Panc1 (cell line): ENCODE data around the gene BEST3. TPM values are rescaled to one million over a fixed set of nuclear protein-coding genes. Genes with fewer than 3 reads are reported as not detected.

Source experiments
- ATAC-seq: fragments of 200-7000 bp; cut with Tn5 transposase; 2 replicates; pipeline ENCODE4 v1.9.1; 2020; ENCODE audit warnings: mild to moderate bottlenecking, moderate library complexity
- BruUV-seq: library from RNA; stranded (reverse); fragments of 400-500 nt; replicated peaks from 2 replicates; lab custom pipeline; 2021; lab: Mats Ljungman, UMichigan
- CTCF ChIA-PET: fragments of 300-600 bp; sonication (Branson Sonifier 250); formaldehyde crosslinking; loops from one replicate; lab custom pipeline; 2022; ENCODE audit warnings: antibody characterized with exemption; lab: Charles Lee
- POLR2A ChIA-PET: fragments of 300-600 bp; sonication (Branson Sonifier 250); formaldehyde crosslinking; loops from one replicate; lab custom pipeline; 2022; ENCODE audit warnings: antibody characterized with exemption; lab: Charles Lee
- DNase-seq: peaks from one replicate; pipeline ENCODE4 v3.0.0-alpha.2; 2010; ENCODE audit warnings: low read depth, low spot score
- H3K27ac ChIP-seq: 2 replicates; pipeline ENCODE4 v1.5.1; 2011; ENCODE audit warnings: mild to moderate bottlenecking, low read length, inconsistent platforms
- H3K27me3 ChIP-seq: fragments of 200-500 bp; sonication (Bioruptor generic); 2 replicates; pipeline ENCODE4 v1.6.0; 2014; ENCODE audit warnings: low read length, inconsistent platforms; ENCODE audit not compliant: control insufficient read depth, insufficient read depth
- H3K36me3 ChIP-seq: fragments of 200-500 bp; sonication (Bioruptor generic); 2 replicates; pipeline ENCODE4 v1.5.1; 2014; ENCODE audit warnings: inconsistent platforms, mild to moderate bottlenecking, low read length, moderate library complexity; ENCODE audit not compliant: control insufficient read depth, insufficient read depth
- H3K4me1 ChIP-seq: 2 replicates; pipeline ENCODE4 v1.5.1; 2011; ENCODE audit warnings: inconsistent platforms, mild to moderate bottlenecking, low read length, moderate library complexity; ENCODE audit not compliant: control insufficient read depth, insufficient read depth
- H3K4me3 ChIP-seq, 2 experiments: 2 replicates each; pipeline ENCODE4 v1.5.1; 2011 to 2012; ENCODE audit warnings: low read depth in 2 of 2, low read length in 2 of 2, mild to moderate bottlenecking in 2 of 2, inconsistent platforms in 1 of 2, moderate library complexity in 1 of 2
- H3K9me3 ChIP-seq: fragments of 200-500 bp; sonication (Bioruptor generic); 2 replicates; pipeline ENCODE4 v1.5.1; 2014; ENCODE audit warnings: low read depth, mild to moderate bottlenecking, inconsistent platforms, low read length, moderate library complexity; ENCODE audit not compliant: control insufficient read depth, insufficient read depth
- POLR2AphosphoS5 ChIP-seq: IDR thresholded peaks from 2 replicates; pipeline ENCODE4 v1.6.1; 2012; ENCODE audit warnings: mild to moderate bottlenecking, low read depth, low read length, moderate library complexity
- SIN3A ChIP-seq: IDR thresholded peaks from 2 replicates; pipeline ENCODE4 v1.6.1; 2012; ENCODE audit warnings: low read depth, mild to moderate bottlenecking, low read length, moderate library complexity, borderline replicate concordance; ENCODE audit not compliant: insufficient read depth
- TCF7L2 ChIP-seq: IDR thresholded peaks from 2 replicates; pipeline ENCODE4 v1.6.1; 2011; ENCODE audit warnings: mild to moderate bottlenecking, low read depth, low read length, inconsistent platforms
- in situ Hi-C: cut with HindIII; loops from 2 replicates; pipeline ENCODE4 v1.10.0; 2016; ENCODE audit warnings: low sequenced_read_pairs, low pct_unique_long_range_greater_than_20kb
- intact Hi-C: fragments of 100-400 bp; cut with micrococcal nuclease; formaldehyde crosslinking; loops from one replicate; pipeline ENCODE4 v1.10.0; 2022; ENCODE audit not compliant: unreplicated experiment
- total RNA-seq: library from RNA; stranded (reverse); gene quantifications from one replicate; pipeline ENCODE4 v1.2.1, GENCODE V29; 2021; ENCODE audit not compliant: unreplicated experiment
- TF ChIP-seq, protein P1 (sequence below), 2 experiments: IDR thresholded peaks; 2 replicates each; pipeline ENCODE4 v1.6.1; 2011 to 2012; ENCODE audit warnings: low read depth in 2 of 2, control low read depth in 1 of 2, low read length in 1 of 2, mild to moderate bottlenecking in 1 of 2, moderate library complexity in 1 of 2; ENCODE audit not compliant: insufficient read depth in 1 of 2
- TF ChIP-seq, protein P2 (sequence below): fragments of 450-650 bp; IDR thresholded peaks from 2 replicates; pipeline ENCODE4 v1.5.1; 2017; ENCODE audit warnings: mild to moderate bottlenecking

BEST3 gene
- total RNA-seq, 1 experiment from 2014 or later = 0.67 TPM

DNA sequence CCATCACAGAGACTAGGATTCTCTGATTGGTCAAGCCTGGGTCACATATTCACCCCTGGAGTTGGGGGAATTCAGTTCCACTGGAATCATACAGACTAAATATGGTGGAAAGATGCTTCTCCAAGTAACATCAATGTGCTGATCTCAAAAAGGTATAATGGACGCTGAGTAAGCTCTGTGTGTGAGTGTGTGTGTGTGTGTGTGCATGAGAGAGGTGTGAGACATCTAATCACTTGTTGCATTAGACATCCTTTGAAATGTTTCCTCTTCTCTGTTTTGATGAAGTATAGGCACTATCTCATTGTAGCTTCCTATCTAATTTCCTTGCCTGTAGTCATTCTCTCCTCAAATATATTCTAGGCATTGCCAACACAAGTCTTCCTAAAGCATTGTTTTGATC is 34.5 kb upstream of the BEST3 start:
- TF ChIP-seq, protein P1, sequence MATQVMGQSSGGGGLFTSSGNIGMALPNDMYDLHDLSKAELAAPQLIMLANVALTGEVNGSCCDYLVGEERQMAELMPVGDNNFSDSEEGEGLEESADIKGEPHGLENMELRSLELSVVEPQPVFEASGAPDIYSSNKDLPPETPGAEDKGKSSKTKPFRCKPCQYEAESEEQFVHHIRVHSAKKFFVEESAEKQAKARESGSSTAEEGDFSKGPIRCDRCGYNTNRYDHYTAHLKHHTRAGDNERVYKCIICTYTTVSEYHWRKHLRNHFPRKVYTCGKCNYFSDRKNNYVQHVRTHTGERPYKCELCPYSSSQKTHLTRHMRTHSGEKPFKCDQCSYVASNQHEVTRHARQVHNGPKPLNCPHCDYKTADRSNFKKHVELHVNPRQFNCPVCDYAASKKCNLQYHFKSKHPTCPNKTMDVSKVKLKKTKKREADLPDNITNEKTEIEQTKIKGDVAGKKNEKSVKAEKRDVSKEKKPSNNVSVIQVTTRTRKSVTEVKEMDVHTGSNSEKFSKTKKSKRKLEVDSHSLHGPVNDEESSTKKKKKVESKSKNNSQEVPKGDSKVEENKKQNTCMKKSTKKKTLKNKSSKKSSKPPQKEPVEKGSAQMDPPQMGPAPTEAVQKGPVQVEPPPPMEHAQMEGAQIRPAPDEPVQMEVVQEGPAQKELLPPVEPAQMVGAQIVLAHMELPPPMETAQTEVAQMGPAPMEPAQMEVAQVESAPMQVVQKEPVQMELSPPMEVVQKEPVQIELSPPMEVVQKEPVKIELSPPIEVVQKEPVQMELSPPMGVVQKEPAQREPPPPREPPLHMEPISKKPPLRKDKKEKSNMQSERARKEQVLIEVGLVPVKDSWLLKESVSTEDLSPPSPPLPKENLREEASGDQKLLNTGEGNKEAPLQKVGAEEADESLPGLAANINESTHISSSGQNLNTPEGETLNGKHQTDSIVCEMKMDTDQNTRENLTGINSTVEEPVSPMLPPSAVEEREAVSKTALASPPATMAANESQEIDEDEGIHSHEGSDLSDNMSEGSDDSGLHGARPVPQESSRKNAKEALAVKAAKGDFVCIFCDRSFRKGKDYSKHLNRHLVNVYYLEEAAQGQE (IDR thresholded peaks at IDR 0.05; ENCODE audit: insufficient read depth in 1 of 2, low read depth in 2 of 2, low read length in 1 of 2) = no peak
- intact Hi-C loops = no loop called here
- Histone ChIP-seq H3K9me3 (no peaks in the 10 kb centered on the region), H3K4me3 (no peak overlapping the region), H3K4me1 (0 out of 2 replicates have a peak, but pooled peaks cover 4% of the 10 kb centered on the region), H3K36me3 (no peaks in the 10 kb centered on the region), H3K27ac (no peak overlapping the region), H3K27me3 (no peaks in the 10 kb centered on the region; the same call in 1 of the 2 replicates)
- POLR2A ChIA-PET = no interaction called here
- DNase-seq (no peak), ATAC-seq (no peak)
- CTCF ChIA-PET = no interaction called here
- in situ Hi-C loops = no loop called here
- BruUV-seq = no TSS peak

DNA sequence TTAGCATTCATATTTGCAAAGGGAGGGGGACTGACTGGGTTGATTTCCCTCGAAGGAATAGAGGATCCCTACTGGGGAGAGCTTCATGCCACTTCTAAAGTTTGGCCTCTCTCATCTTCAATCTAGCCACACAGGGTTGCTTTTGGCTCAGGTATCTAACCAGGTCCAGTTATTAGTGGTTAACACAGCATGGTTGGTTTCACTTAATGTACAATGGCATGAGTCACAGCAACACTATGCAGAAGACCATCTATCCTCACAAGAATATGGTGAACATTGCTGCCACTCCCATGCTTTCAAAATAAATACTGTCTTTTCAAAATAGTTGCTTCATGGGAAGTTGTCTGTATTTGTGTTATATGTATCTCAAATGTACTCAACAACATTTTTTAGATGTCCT is 33.0 kb upstream of the BEST3 start:
- Histone ChIP-seq H3K4me1 (no peaks in the 10 kb centered on the region), H3K4me3 (no peak overlapping the region), H3K27me3 (no peaks in the 10 kb centered on the region; the same call in 1 of the 2 replicates), H3K9me3 (no peaks in the 10 kb centered on the region), H3K27ac (no peak overlapping the region), H3K36me3 (no peaks in the 10 kb centered on the region)
- no peak for TF ChIP-seq SIN3A
- TF ChIP-seq, protein P1 (IDR thresholded peaks at IDR 0.05; ENCODE audit: insufficient read depth in 1 of 2, low read depth in 2 of 2, low read length in 1 of 2) = no peak
- TF ChIP-seq, protein P2, sequence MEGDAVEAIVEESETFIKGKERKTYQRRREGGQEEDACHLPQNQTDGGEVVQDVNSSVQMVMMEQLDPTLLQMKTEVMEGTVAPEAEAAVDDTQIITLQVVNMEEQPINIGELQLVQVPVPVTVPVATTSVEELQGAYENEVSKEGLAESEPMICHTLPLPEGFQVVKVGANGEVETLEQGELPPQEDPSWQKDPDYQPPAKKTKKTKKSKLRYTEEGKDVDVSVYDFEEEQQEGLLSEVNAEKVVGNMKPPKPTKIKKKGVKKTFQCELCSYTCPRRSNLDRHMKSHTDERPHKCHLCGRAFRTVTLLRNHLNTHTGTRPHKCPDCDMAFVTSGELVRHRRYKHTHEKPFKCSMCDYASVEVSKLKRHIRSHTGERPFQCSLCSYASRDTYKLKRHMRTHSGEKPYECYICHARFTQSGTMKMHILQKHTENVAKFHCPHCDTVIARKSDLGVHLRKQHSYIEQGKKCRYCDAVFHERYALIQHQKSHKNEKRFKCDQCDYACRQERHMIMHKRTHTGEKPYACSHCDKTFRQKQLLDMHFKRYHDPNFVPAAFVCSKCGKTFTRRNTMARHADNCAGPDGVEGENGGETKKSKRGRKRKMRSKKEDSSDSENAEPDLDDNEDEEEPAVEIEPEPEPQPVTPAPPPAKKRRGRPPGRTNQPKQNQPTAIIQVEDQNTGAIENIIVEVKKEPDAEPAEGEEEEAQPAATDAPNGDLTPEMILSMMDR = no peak
- TF ChIP-seq TCF7L2 = no peak
- no peak for TF ChIP-seq POLR2AphosphoS5
- ATAC-seq = no peak
- POLR2A ChIA-PET = no interaction called here
- CTCF ChIA-PET = no interaction called here
- no peak for DNase-seq
- in situ Hi-C loops = no loop called here
- BruUV-seq = no TSS peak
- intact Hi-C loops = no loop called here
